Astrocyte (in vitro differentiated cells and primary cell): ENCODE results near the gene MTHFS. TPM values are rescaled to one million over a fixed set of nuclear protein-coding genes. Genes with fewer than 3 reads are reported as not detected.
"Not testable (repeated sequence)": the region's sequence is repeated elsewhere in the genome, so short reads cannot be mapped to it uniquely, and the experiment has no call there.

Experiments
- DNase-seq: peaks from one replicate; pipeline ENCODE4 v3.0.0-alpha.2; 2010; ENCODE audit warnings: low read depth
- FAIRE-seq: peaks from 2 replicates; lab custom pipeline; 2011; peaks lifted over from hg19 to GRCh38; lab: Jason Lieb, UNC
- H2AFZ ChIP-seq: 2 replicates; pipeline ENCODE4 v1.6.0; 2012; ENCODE audit warnings: low read depth, low read length, inconsistent platforms
- H3K27ac ChIP-seq: 2 replicates; pipeline ENCODE4 v1.5.1; 2011; ENCODE audit warnings: low read depth, low read length, inconsistent platforms
- H3K27me3 ChIP-seq: 2 replicates; pipeline ENCODE4 v1.6.0; 2011; ENCODE audit warnings: low read length, inconsistent platforms; ENCODE audit not compliant: insufficient read depth
- H3K36me3 ChIP-seq: 2 replicates; pipeline ENCODE4 v1.5.1; 2011; ENCODE audit warnings: low read length, inconsistent platforms; ENCODE audit not compliant: insufficient read depth
- H3K4me1 ChIP-seq: 2 replicates; pipeline ENCODE4 v1.5.1; 2011; ENCODE audit warnings: low read length, inconsistent platforms; ENCODE audit not compliant: insufficient read depth
- H3K4me2 ChIP-seq: 2 replicates; pipeline ENCODE4 v1.6.0; 2012; ENCODE audit warnings: low read length, inconsistent platforms
- H3K4me3 ChIP-seq: 2 replicates; pipeline ENCODE4 v1.5.1; 2011; ENCODE audit warnings: low read depth, mild to moderate bottlenecking, low read length, inconsistent platforms; ENCODE audit not compliant: insufficient read depth
- H3K79me2 ChIP-seq: 2 replicates; pipeline ENCODE4 v1.6.0; 2012; ENCODE audit warnings: mild to moderate bottlenecking, low read length, inconsistent platforms; ENCODE audit not compliant: insufficient read depth
- H3K9ac ChIP-seq: 2 replicates; pipeline ENCODE4 v1.6.0; 2012; ENCODE audit warnings: mild to moderate bottlenecking, low read length, inconsistent platforms
- H3K9me3 ChIP-seq: 2 replicates; pipeline ENCODE4 v1.5.1; 2012; ENCODE audit warnings: low read depth, mild to moderate bottlenecking, low read length, inconsistent platforms; ENCODE audit not compliant: insufficient read depth
- H4K20me1 ChIP-seq: 2 replicates; pipeline ENCODE4 v1.6.0; 2012; ENCODE audit warnings: low read length, inconsistent platforms; ENCODE audit not compliant: insufficient read depth
- H3K27ac Mint-ChIP-seq: one replicate; pipeline ENCODE4 v1.8.0; 2021; ENCODE audit warnings: mild to moderate bottlenecking, mixed read lengths; ENCODE audit not compliant: unreplicated experiment
- H3K27me3 Mint-ChIP-seq: one replicate; pipeline ENCODE4 v1.8.0; 2021; ENCODE audit warnings: low read depth, mixed read lengths; ENCODE audit not compliant: unreplicated experiment
- H3K36me3 Mint-ChIP-seq: one replicate; pipeline ENCODE4 v1.8.0; 2021; ENCODE audit warnings: low read depth, mixed read lengths; ENCODE audit not compliant: unreplicated experiment
- H3K4me1 Mint-ChIP-seq: one replicate; pipeline ENCODE4 v1.8.0; 2021; ENCODE audit warnings: low read depth, mixed read lengths; ENCODE audit not compliant: unreplicated experiment
- H3K4me3 Mint-ChIP-seq: one replicate; pipeline ENCODE4 v1.8.0; 2021; ENCODE audit warnings: mild to moderate bottlenecking, moderate library complexity, mixed read lengths; ENCODE audit not compliant: unreplicated experiment
- H3K9me3 Mint-ChIP-seq: one replicate; pipeline ENCODE4 v1.8.0; 2021; ENCODE audit warnings: mild to moderate bottlenecking, mixed read lengths; ENCODE audit not compliant: unreplicated experiment
- EZH2 ChIP-seq: IDR thresholded peaks from 2 replicates; pipeline ENCODE4 v1.6.1; 2012; ENCODE audit warnings: mild to moderate bottlenecking, low read length, inconsistent platforms; ENCODE audit not compliant: insufficient read depth
- total RNA-seq: library from RNA; stranded (reverse); gene quantifications from 2 replicates; pipeline ENCODE4 v1.2.1, GENCODE V29; 2021
- TF ChIP-seq, protein P1 (sequence below): IDR thresholded peaks from 2 replicates; pipeline ENCODE4 v1.5.1; 2011; ENCODE audit warnings: low read depth, mild to moderate bottlenecking, inconsistent platforms, low read length, moderate library complexity; ENCODE audit not compliant: insufficient read depth

Gene MTHFS
- total RNA-seq, 1 donor from 2014 or later: 20.0 TPM

- H3K27me3 Mint-ChIP-seq: no peaks in the 10 kb centered on the region
- FAIRE-seq (no peak), DNase-seq (peak; percentile 51)
- H3K27ac Mint-ChIP-seq: peak overlapping the region; percentile 73
- Histone ChIP-seq H3K79me2 (no peaks in the 10 kb centered on the region), H3K9ac (no peak overlapping the region), H3K9me3 (no peaks in the 10 kb centered on the region), H2AFZ (no peak overlapping the region), H3K27me3 (no peaks in the 10 kb centered on the region), H3K27ac (no peak overlapping the region), H3K4me1 (peaks cover 3% of the 10 kb centered on the region), H4K20me1 (no peaks in the 10 kb centered on the region), H3K36me3 (no peaks in the 10 kb centered on the region), H3K4me3 (no peak overlapping the region), H3K4me2 (peak overlapping the region; percentile 6)
- no peaks in the 10 kb centered on the region for H3K36me3 Mint-ChIP-seq
- TF ChIP-seq, protein P1, sequence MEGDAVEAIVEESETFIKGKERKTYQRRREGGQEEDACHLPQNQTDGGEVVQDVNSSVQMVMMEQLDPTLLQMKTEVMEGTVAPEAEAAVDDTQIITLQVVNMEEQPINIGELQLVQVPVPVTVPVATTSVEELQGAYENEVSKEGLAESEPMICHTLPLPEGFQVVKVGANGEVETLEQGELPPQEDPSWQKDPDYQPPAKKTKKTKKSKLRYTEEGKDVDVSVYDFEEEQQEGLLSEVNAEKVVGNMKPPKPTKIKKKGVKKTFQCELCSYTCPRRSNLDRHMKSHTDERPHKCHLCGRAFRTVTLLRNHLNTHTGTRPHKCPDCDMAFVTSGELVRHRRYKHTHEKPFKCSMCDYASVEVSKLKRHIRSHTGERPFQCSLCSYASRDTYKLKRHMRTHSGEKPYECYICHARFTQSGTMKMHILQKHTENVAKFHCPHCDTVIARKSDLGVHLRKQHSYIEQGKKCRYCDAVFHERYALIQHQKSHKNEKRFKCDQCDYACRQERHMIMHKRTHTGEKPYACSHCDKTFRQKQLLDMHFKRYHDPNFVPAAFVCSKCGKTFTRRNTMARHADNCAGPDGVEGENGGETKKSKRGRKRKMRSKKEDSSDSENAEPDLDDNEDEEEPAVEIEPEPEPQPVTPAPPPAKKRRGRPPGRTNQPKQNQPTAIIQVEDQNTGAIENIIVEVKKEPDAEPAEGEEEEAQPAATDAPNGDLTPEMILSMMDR: no peak
- no peak for TF ChIP-seq EZH2
- H3K4me1 Mint-ChIP-seq: peaks cover 20% of the 10 kb centered on the region
- H3K4me3 Mint-ChIP-seq: no peak overlapping the region
- no peaks in the 10 kb centered on the region for H3K9me3 Mint-ChIP-seq
These were observed 46.1 kb upstream of the MTHFS start for GRCh38 chr15:79942741-79943481.

DNA sequence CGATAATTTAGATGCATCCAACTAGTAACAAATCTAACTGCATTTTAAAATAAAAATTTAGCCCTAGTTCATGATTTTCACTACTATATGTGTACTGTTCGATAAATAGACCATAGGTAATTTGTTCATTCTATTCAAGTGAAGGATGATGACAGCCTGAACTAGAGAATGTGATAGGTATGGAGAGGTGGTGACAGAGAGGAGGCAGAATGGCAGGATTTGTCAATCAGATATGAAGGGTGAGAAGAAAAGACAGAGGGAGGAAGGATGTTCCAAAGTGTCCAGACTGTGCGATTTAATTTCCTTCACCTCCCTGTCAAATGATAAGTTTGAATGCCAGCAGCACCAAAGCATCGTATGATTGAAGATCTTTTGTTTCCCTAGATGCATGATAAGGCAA is 42.6 kb upstream of the MTHFS start:
- TF ChIP-seq, protein P1: no peak
- no peak for TF ChIP-seq EZH2

GRCh38 chr15:79938143-79938542 is 41.3 kb upstream of the MTHFS start:
- no peaks in the 10 kb centered on the region for H4K20me1 ChIP-seq
- H3K9ac ChIP-seq: no peak overlapping the region
- H3K79me2 ChIP-seq: no peaks in the 10 kb centered on the region
- no peak overlapping the region for H3K27ac ChIP-seq
- Mint-ChIP-seq H3K36me3 (no peaks in the 10 kb centered on the region), H3K4me3 (no peak overlapping the region), H3K27me3 (no peaks in the 10 kb centered on the region), H3K4me1 (peaks cover 22% of the 10 kb centered on the region), H3K9me3 (no peaks in the 10 kb centered on the region), H3K27ac (no peak overlapping the region)
- H3K4me3 ChIP-seq: no peak overlapping the region
- peaks cover 3% of the 10 kb centered on the region for H3K4me1 ChIP-seq
- no peaks in the 10 kb centered on the region for H3K27me3 ChIP-seq
- no peak for TF ChIP-seq EZH2
- TF ChIP-seq, protein P1: no peak
- no peaks in the 10 kb centered on the region for H3K36me3 ChIP-seq
- FAIRE-seq (no peak), DNase-seq (no peak)
- H3K4me2 ChIP-seq: no peak overlapping the region
- no peaks in the 10 kb centered on the region for H3K9me3 ChIP-seq
- no peak overlapping the region for H2AFZ ChIP-seq

More for the DNA sequence above, 42.6 kb upstream of the MTHFS start:
- no peak overlapping the region for H3K27ac Mint-ChIP-seq
- no peak overlapping the region for H2AFZ ChIP-seq
- no peaks in the 10 kb centered on the region for H3K27me3 Mint-ChIP-seq
- no peak for FAIRE-seq
- H3K4me1 ChIP-seq: peaks cover 3% of the 10 kb centered on the region
- H3K36me3 Mint-ChIP-seq: no peaks in the 10 kb centered on the region
- no peaks in the 10 kb centered on the region for H4K20me1 ChIP-seq
- no peak overlapping the region for H3K27ac ChIP-seq
- H3K4me3 ChIP-seq: no peak overlapping the region
- no peaks in the 10 kb centered on the region for H3K36me3 ChIP-seq
- no peak overlapping the region for H3K4me2 ChIP-seq
- no peak for DNase-seq
- H3K4me1 Mint-ChIP-seq: peaks cover 30% of the 10 kb centered on the region
- H3K9me3 Mint-ChIP-seq: no peaks in the 10 kb centered on the region
- H3K9ac ChIP-seq: no peak overlapping the region
- no peaks in the 10 kb centered on the region for H3K79me2 ChIP-seq
- H3K9me3 ChIP-seq: no peaks in the 10 kb centered on the region
- no peak overlapping the region for H3K4me3 Mint-ChIP-seq
- no peaks in the 10 kb centered on the region for H3K27me3 ChIP-seq

DNA sequence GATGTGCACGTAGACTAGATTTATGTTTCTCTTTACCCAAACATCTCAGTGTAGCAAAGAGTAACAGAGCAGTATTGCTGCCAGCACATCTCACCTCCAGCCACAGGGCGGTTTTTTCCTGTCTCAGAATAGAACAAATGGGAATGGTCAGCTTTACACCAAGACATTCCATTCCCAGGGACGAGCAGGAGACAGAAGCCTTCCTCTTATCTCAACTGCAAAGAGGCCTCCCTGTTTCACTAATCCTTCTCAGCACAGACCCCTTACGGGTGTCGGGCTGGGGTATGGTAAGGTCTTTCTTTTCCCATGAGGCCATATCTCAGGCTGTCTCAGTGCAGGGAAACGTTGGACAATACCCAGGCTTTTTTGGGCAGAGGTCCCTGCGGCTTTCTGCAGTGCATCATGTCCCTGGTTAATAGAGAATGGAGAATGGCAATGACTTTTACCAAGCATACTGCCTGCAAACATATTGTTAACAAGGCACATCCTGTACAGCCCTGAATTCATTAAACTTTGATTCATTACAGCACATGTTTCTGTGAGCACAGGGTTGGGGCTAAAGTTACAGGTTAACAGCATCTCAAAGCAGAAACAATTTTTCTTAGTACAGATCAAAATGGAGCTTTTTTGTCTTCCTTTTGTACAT is 38.9 kb upstream of the MTHFS start:
- not testable (repeated sequence) for H3K9ac ChIP-seq, H4K20me1 ChIP-seq, H3K4me3 ChIP-seq, FAIRE-seq, H3K4me2 ChIP-seq, H3K36me3 Mint-ChIP-seq, H3K4me1 Mint-ChIP-seq, H3K9me3 Mint-ChIP-seq, H3K27ac ChIP-seq, H3K4me3 Mint-ChIP-seq, H3K4me1 ChIP-seq, H3K79me2 ChIP-seq, H3K27me3 Mint-ChIP-seq, H3K9me3 ChIP-seq, H3K27me3 ChIP-seq, H3K27ac Mint-ChIP-seq, DNase-seq, H3K36me3 ChIP-seq, H2AFZ ChIP-seq
